Transverse colon (tissue), 3 donors: Measurements from ENCODE around the gene RAB20.

Source experiments
- POLR2A ChIP-seq: fragments of 450-650 bp; IDR thresholded peaks from one replicate; pipeline ENCODE4 v1.6.1; 2016; ENCODE audit warnings: antibody characterized with exemption, mild to moderate bottlenecking, moderate library complexity
- TF ChIP-seq, protein P1 (sequence below), 5 experiments: fragments of 200-600 bp in 3 of 5; fragments of 450-650 bp in 2 of 5; sonication (generic) in 3 of 5; IDR thresholded peaks; 1 replicate in 2 of 5; 2 replicates in 3 of 5; pipeline ENCODE4 v1.5.1; 2016 to 2017; ENCODE audit warnings: antibody characterized with exemption in 5 of 5, inconsistent platforms in 3 of 5, mild to moderate bottlenecking in 2 of 5, moderate library complexity in 1 of 5

DNA sequence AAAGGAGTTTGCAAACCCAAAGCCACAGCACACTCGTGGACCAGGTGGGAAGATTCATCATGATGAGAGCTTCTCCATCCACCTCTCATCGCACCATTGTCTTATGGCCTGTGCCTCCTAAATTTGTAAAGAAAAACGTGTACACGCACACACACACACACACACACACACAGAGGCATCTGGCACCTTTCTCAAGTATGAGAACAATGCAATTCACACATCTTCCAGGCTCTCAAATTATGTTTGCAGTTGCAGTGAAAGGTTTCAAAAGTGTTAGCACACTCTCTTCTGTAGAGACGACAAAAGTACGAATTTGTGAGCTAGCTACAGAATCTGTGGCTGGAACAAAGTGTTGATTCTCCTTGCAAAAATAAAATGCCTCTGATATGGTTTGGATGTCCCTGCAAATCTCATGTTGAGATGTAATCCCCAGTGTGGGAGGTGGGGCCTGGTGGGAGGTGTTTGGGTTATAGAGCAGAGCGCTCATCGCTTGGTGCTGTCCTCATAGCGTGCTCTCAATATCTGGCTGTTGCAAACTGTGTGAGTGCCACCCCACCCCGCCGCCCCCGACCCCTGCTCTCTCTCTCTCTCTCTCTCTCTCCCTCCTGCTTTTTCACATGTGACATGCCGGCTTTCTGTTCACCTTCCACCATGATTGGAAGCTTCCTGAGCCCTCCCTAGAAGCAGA is 21.8 kb upstream of the RAB20 start:
- TF ChIP-seq POLR2A, result no peak
- TF ChIP-seq, protein P1, sequence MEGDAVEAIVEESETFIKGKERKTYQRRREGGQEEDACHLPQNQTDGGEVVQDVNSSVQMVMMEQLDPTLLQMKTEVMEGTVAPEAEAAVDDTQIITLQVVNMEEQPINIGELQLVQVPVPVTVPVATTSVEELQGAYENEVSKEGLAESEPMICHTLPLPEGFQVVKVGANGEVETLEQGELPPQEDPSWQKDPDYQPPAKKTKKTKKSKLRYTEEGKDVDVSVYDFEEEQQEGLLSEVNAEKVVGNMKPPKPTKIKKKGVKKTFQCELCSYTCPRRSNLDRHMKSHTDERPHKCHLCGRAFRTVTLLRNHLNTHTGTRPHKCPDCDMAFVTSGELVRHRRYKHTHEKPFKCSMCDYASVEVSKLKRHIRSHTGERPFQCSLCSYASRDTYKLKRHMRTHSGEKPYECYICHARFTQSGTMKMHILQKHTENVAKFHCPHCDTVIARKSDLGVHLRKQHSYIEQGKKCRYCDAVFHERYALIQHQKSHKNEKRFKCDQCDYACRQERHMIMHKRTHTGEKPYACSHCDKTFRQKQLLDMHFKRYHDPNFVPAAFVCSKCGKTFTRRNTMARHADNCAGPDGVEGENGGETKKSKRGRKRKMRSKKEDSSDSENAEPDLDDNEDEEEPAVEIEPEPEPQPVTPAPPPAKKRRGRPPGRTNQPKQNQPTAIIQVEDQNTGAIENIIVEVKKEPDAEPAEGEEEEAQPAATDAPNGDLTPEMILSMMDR (IDR thresholded peaks at IDR 0.05), result no peak
